Body of pancreas (tissue), 4 donors: ENCODE data around the gene FBXO10. TPM values are rescaled to one million over a fixed set of nuclear protein-coding genes. Genes with fewer than 3 reads are reported as not detected.

ENCODE experiments used
- ATAC-seq: fragments of 150-250 bp; one replicate; pipeline ENCODE4 v1.9.1; 2016
- DNase-seq, 4 donors: peaks; one replicate each; pipeline ENCODE4 v3.0.0-alpha.2; 2019
- H3K27ac ChIP-seq, 4 donors: fragments of 200-600 bp; sonication (generic); 1 replicate in 3 of 4; 2 replicates in 1 of 4; pipeline versions ENCODE4 v1.5.1 to v1.6.1; 2016 to 2019; ENCODE audit warnings: mild to moderate bottlenecking in 1 of 4, mixed read lengths in 1 of 4, moderate library complexity in 1 of 4
- H3K27me3 ChIP-seq, 2 donors: fragments of 200-600 bp; sonication (generic); one replicate each; pipeline ENCODE4 v1.6.0; 2016; ENCODE audit warnings: mild to moderate bottlenecking in 1 of 2
- H3K36me3 ChIP-seq, 2 donors: fragments of 200-600 bp; sonication (generic); replicated peaks in 1 of 2; 2 replicates each; pipeline ENCODE4 v1.5.1; 2016; ENCODE audit warnings: low read depth in 2 of 2; ENCODE audit not compliant: insufficient read depth in 1 of 2
- H3K4me1 ChIP-seq: fragments of 200-600 bp; sonication (generic); one replicate; pipeline ENCODE4 v1.6.0; 2016
- H3K4me3 ChIP-seq, 2 donors: fragments of 200-600 bp; sonication (generic); 1 replicate in 1 of 2; 2 replicates in 1 of 2; pipeline ENCODE4 v1.5.1; 2016 to 2019
- H3K9me3 ChIP-seq, 3 donors: fragments of 200-600 bp; sonication (generic); 1 replicate in 2 of 3; 2 replicates in 1 of 3; pipeline ENCODE4 v1.5.1; 2016
- POLR2A ChIP-seq, 3 donors: fragments of 450-650 bp; IDR thresholded peaks; one replicate each; pipeline ENCODE4 v1.6.1; 2016; ENCODE audit warnings: antibody characterized with exemption in 3 of 3, mild to moderate bottlenecking in 2 of 3
- WGBS, 2 donors: methylation state at CpG; one replicate each; pipeline ENCODE4 v1.1.5; 2017; 5-methylcytosine and 5-hydroxymethylcytosine counted together
- intact Hi-C: fragments of 100-400 bp; cut with DNase I; formaldehyde crosslinking; loops from one replicate; pipeline ENCODE4 v1.15.1; 2023
- total RNA-seq, 2 donors: library from RNA; depleted of rRNA; stranded (reverse); fragments of >200 nt; gene quantifications; one replicate each; pipeline ENCODE4 v1.1.0, GENCODE V29; 2016
- TF ChIP-seq, protein P1 (sequence below), 7 experiments: fragments of 450-650 bp in 4 of 7; fragments of 200-600 bp in 3 of 7; sonication (generic) in 3 of 7; IDR thresholded peaks; one replicate each; pipeline ENCODE4 v1.5.1; 2016 to 2019; ENCODE audit warnings: antibody characterized with exemption in 7 of 7

FBXO10 gene
- total RNA-seq, 2 donors from 2014 or later: 13.2 to 15.3 TPM

DNA sequence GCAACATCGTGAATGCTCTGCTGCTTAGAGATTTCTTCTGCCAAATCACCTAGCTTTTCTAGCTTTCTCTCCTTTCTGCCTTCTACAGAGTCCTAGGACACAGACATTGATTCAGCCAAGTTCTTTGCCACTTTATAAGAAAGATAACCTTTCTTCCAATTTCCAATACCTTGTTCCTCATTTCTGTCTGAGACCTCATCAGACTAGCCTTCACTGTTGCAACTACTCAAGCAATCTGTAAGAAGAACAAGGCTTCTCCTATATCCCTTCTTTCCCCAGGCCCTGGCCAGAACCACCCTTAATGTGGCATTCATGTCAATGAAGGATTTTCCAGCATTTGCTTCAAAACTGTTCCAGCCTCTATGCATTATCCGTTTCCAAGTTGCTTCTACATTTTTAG lies 24.3 kb downstream of the FBXO10 start:
- no peak for TF ChIP-seq POLR2A (IDR thresholded peaks at IDR 0.05)
- TF ChIP-seq, protein P1, sequence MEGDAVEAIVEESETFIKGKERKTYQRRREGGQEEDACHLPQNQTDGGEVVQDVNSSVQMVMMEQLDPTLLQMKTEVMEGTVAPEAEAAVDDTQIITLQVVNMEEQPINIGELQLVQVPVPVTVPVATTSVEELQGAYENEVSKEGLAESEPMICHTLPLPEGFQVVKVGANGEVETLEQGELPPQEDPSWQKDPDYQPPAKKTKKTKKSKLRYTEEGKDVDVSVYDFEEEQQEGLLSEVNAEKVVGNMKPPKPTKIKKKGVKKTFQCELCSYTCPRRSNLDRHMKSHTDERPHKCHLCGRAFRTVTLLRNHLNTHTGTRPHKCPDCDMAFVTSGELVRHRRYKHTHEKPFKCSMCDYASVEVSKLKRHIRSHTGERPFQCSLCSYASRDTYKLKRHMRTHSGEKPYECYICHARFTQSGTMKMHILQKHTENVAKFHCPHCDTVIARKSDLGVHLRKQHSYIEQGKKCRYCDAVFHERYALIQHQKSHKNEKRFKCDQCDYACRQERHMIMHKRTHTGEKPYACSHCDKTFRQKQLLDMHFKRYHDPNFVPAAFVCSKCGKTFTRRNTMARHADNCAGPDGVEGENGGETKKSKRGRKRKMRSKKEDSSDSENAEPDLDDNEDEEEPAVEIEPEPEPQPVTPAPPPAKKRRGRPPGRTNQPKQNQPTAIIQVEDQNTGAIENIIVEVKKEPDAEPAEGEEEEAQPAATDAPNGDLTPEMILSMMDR (IDR thresholded peaks at IDR 0.05): no peak
- no peak for DNase-seq
- Histone ChIP-seq H3K36me3 (no peaks in the 10 kb centered on the region), H3K27me3 (no peaks in the 10 kb centered on the region), H3K4me3 (no peak overlapping the region), H3K4me1 (no peaks in the 10 kb centered on the region), H3K27ac (no peak overlapping the region), H3K9me3 (no peaks in the 10 kb centered on the region)
- 82 to 85% methylated on average over 2 of the region's 2 CpGs for WGBS, 2 donors
- intact Hi-C loops: no loop called here
- no peak for ATAC-seq

GRCh38 chr9:37551468-37551867 lies 24.7 kb downstream of the FBXO10 start:
- Histone ChIP-seq H3K4me3 (no peak overlapping the region), H3K4me1 (no peaks in the 10 kb centered on the region), H3K27me3 (no peaks in the 10 kb centered on the region), H3K9me3 (no peaks in the 10 kb centered on the region), H3K27ac (no peak overlapping the region), H3K36me3 (no peaks in the 10 kb centered on the region)
- DNase-seq: no peak
- WGBS, 2 donors: 67 to 68% methylated on average over 2 to 3 of the region's 3 CpGs
- ATAC-seq: no peak
- no peak for TF ChIP-seq POLR2A (IDR thresholded peaks at IDR 0.05)
- TF ChIP-seq, protein P1 (IDR thresholded peaks at IDR 0.05): no peak
- intact Hi-C loops: no loop called here

DNA sequence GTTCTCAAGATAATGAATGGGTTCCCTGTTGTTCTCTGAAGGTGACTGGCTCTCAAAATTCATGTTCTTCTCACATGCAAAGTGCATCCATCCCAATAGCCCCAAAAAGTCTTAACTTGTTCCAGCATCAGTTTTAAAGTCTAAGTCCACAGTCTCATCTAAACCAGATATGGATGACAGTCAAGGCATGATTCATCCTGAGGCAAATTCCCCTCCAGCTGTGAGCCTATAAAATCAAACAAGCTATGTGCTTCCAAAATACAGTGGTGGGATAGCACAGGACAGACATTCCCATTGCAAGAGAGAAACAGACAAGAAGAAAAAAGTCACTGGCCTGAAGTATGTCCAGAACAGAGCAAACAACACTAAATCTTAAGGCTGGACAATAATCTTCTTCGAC lies 25.4 kb downstream of the FBXO10 start:
- no peaks in the 10 kb centered on the region for H3K36me3 ChIP-seq
- intact Hi-C loops: no loop called here
- WGBS, 2 donors: 83 to 92% methylated on average over 1 of the region's 1 CpG

DNA sequence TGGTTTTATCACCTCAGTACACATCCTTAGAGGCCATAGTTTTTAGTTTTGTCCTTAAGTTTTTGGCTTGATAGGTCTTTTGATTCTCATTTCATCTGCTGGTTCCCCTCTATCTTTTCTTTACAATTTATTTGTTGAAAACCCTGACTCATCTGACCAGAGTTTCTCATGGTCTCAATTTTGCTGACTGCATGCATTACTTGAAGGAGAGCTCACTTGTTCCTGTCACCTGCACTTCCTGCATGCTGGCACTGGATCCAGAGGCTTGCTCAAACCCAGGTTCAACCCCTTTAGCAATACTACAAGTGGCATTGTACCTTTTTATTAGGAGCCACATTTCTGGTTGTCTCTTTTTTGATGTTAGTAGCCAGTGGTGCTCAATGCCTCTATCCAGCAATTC lies 26.7 kb downstream of the FBXO10 start:
- TF ChIP-seq, protein P1 (IDR thresholded peaks at IDR 0.05): no peak
- TF ChIP-seq POLR2A (IDR thresholded peaks at IDR 0.05): no peak
- H3K9me3 ChIP-seq: no peaks in the 10 kb centered on the region
- no peaks in the 10 kb centered on the region for H3K36me3 ChIP-seq
- no peaks in the 10 kb centered on the region for H3K27me3 ChIP-seq
- no peak overlapping the region for H3K27ac ChIP-seq
- H3K4me1 ChIP-seq: no peaks in the 10 kb centered on the region
- H3K4me3 ChIP-seq: no peak overlapping the region
- DNase-seq (no peak), ATAC-seq (no peak)
- intact Hi-C loops: no loop called here

More for the DNA sequence above, 25.4 kb downstream of the FBXO10 start:
- Histone ChIP-seq H3K27me3 (no peaks in the 10 kb centered on the region), H3K9me3 (no peaks in the 10 kb centered on the region), H3K4me3 (no peak overlapping the region), H3K27ac (no peak overlapping the region), H3K4me1 (no peaks in the 10 kb centered on the region)
- DNase-seq: no peak
- TF ChIP-seq, protein P1 (IDR thresholded peaks at IDR 0.05): no peak
- no peak for TF ChIP-seq POLR2A (IDR thresholded peaks at IDR 0.05)
- ATAC-seq: no peak

GRCh38 chr9:37547328-37547878 lies 28.8 kb downstream of the FBXO10 start:
- Histone ChIP-seq H3K4me3 (no peak overlapping the region), H3K27ac (no peak overlapping the region), H3K27me3 (no peaks in the 10 kb centered on the region), H3K9me3 (no peaks in the 10 kb centered on the region), H3K4me1 (peaks cover 12% of the 10 kb centered on the region), H3K36me3 (no peaks in the 10 kb centered on the region)
- no peak for ATAC-seq
- intact Hi-C loops: no loop called here
- DNase-seq: no peak
- TF ChIP-seq, protein P1 (IDR thresholded peaks at IDR 0.05): no peak
- 91 to 93% methylated on average over 5 of the region's 5 CpGs for WGBS, 2 donors
